ENCODE results near the gene CELSR1. TPM values are rescaled to one million over a fixed set of nuclear protein-coding genes. Genes with fewer than 3 reads are reported as not detected.
"Not testable (repeated sequence)": the region's sequence is repeated elsewhere in the genome, so short reads cannot be mapped to it uniquely, and the experiment has no call there.

CELSR1 gene
- total RNA-seq, 4 donors from 2014 or later, result 18.4 to 56.0 (median 31.0) TPM

GRCh38 chr22:46397951-46398350 lies 139.5 kb downstream of the CELSR1 start:
- intact Hi-C loops (cut with DNase I), result no loop called here
- WGBS, 2 donors, result 86 to 92% methylated on average over 15 to 16 of the region's 19 CpGs
- TF ChIP-seq, protein P1, sequence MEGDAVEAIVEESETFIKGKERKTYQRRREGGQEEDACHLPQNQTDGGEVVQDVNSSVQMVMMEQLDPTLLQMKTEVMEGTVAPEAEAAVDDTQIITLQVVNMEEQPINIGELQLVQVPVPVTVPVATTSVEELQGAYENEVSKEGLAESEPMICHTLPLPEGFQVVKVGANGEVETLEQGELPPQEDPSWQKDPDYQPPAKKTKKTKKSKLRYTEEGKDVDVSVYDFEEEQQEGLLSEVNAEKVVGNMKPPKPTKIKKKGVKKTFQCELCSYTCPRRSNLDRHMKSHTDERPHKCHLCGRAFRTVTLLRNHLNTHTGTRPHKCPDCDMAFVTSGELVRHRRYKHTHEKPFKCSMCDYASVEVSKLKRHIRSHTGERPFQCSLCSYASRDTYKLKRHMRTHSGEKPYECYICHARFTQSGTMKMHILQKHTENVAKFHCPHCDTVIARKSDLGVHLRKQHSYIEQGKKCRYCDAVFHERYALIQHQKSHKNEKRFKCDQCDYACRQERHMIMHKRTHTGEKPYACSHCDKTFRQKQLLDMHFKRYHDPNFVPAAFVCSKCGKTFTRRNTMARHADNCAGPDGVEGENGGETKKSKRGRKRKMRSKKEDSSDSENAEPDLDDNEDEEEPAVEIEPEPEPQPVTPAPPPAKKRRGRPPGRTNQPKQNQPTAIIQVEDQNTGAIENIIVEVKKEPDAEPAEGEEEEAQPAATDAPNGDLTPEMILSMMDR (IDR thresholded peaks at IDR 0.05), result no peak

DNA sequence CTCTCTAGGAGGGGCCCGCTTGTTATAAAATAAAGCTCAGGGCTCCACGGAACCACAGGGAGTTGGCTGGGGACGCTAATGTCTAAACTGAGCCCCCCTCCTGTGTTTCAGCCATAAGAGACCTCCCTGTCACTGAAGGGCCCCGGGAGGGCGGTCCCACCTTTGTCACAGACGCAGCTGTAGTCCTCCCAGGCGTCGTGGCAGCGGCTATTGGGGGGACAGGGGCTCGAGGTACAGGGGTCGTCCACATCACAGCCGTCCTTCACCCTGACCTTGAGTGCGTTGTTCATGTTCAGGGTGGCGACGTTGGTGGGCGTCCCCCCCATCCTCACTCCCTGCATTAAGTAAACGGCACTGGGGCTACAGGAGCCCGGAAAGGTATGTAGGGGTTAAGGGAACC lies 139.9 kb downstream of the CELSR1 start:
- no peaks in the 10 kb centered on the region for H3K9me3 ChIP-seq
- WGBS, 2 donors, result 84 to 95% methylated on average over 14 to 18 of the region's 18 CpGs

More at GRCh38 chr22:46397951-46398350, 139.5 kb downstream of the CELSR1 start:
- no peak overlapping the region for H3K27ac ChIP-seq
- no peak for DNase-seq
- H3K9me3 ChIP-seq, result no peaks in the 10 kb centered on the region
- H3K4me1 ChIP-seq, result peaks cover 8 to 14% of the 10 kb centered on the region in 2 donors
- H3K27me3 ChIP-seq, result no peaks in the 10 kb centered on the region
- H3K36me3 ChIP-seq, result peaks cover 0 to 12% of the 10 kb centered on the region in 2 donors
- H3K4me3 ChIP-seq (replicated peaks in 1 of 3), result no peak overlapping the region

DNA sequence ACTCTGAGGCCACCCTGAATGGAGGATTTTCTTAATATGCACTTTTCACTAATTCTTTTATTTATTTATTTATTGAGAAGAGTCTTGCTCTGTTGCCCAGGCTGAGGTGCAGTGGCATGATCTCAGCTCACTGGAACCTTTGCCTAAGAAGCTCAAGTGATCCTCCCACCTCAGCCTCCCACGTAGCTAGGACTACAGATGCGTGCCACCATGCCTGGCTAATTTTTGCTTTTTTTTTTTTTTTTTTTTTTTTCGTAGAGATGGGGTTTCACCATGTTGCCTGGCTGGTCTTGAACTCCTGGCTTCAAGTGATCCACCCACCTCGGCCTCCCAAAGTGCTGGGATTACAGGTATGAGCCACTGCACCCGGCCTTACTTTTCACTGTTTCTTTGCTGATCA lies 140.4 kb downstream of the CELSR1 start:
- WGBS, 2 donors, result 85 to 95% methylated on average over 5 of the region's 5 CpGs
- intact Hi-C loops (cut with DNase I), result not testable (repeated sequence)

More for the DNA sequence above, 139.9 kb downstream of the CELSR1 start:
- H3K27me3 ChIP-seq, result no peaks in the 10 kb centered on the region
- no peak for DNase-seq
- intact Hi-C loops (cut with DNase I), result no loop called here
- TF ChIP-seq, protein P1 (IDR thresholded peaks at IDR 0.05), result no peak
- no peak for TF ChIP-seq POLR2A (IDR thresholded peaks at IDR 0.05)
- peaks cover 8 to 14% of the 10 kb centered on the region in 2 donors for H3K4me1 ChIP-seq
- H3K36me3 ChIP-seq, result peaks cover 0 to 12% of the 10 kb centered on the region in 2 donors
- H3K27ac ChIP-seq, result no peak overlapping the region
- no peak overlapping the region for H3K4me3 ChIP-seq (replicated peaks in 1 of 3)

GRCh38 chr22:46395145-46395544 lies 142.3 kb downstream of the CELSR1 start:
- no peaks in the 10 kb centered on the region for H3K27me3 ChIP-seq
- intact Hi-C loops (cut with DNase I), result no loop called here
- WGBS, 2 donors, result 95 to 97% methylated on average over 11 of the region's 13 CpGs
- H3K36me3 ChIP-seq, result peaks cover 0 to 15% of the 10 kb centered on the region in 2 donors
- TF ChIP-seq, protein P1 (IDR thresholded peaks at IDR 0.05), result no peak
- no peak for TF ChIP-seq POLR2A (IDR thresholded peaks at IDR 0.05)
- no peaks in the 10 kb centered on the region for H3K4me1 ChIP-seq
- no peak overlapping the region for H3K27ac ChIP-seq
- no peak overlapping the region for H3K4me3 ChIP-seq (replicated peaks in 1 of 3)
- no peak for DNase-seq
- H3K9me3 ChIP-seq, result no peaks in the 10 kb centered on the region

More for the DNA sequence above, 140.4 kb downstream of the CELSR1 start:
- peaks cover 0 to 12% of the 10 kb centered on the region in 2 donors for H3K36me3 ChIP-seq
- not testable (repeated sequence) for H3K4me3 ChIP-seq (replicated peaks in 1 of 3); H3K27me3 ChIP-seq; H3K27ac ChIP-seq; DNase-seq; H3K9me3 ChIP-seq
- H3K4me1 ChIP-seq, result peaks cover 8 to 14% of the 10 kb centered on the region in 2 donors

- WGBS, 2 donors, result 90 to 100% methylated on average over 4 to 5 of the region's 14 CpGs
- Histone ChIP-seq H3K4me1 (no peaks in the 10 kb centered on the region), H3K27ac (no peak overlapping the region), H3K9me3 (no peaks in the 10 kb centered on the region), H3K4me3 (replicated peaks in 1 of 3) (no peak overlapping the region), H3K36me3 (peaks cover 0 to 15% of the 10 kb centered on the region in 2 donors), H3K27me3 (no peaks in the 10 kb centered on the region)
- intact Hi-C loops (cut with DNase I), result no loop called here
- TF ChIP-seq, protein P1 (IDR thresholded peaks at IDR 0.05), result no peak
- TF ChIP-seq POLR2A (IDR thresholded peaks at IDR 0.05), result no peak
- DNase-seq, result no peak
Measured at GRCh38 chr22:46394622-46395021, 142.8 kb downstream of the CELSR1 start.

Data from thyroid gland (tissue), 4 donors.